NCI-H446 treated with DMSO at 0.1 percent for 48 hours (cell line): ENCODE measurements around the gene TMEM190.

Source experiments
- DNase-seq: peaks from one replicate; lab custom pipeline; 2025; lab: John Stamatoyannopoulos, UW

Gene TMEM190

GRCh38 chr19:55372316-55373081 is 4.1 kb upstream of the TMEM190 start:
- no peak for DNase-seq

DNA sequence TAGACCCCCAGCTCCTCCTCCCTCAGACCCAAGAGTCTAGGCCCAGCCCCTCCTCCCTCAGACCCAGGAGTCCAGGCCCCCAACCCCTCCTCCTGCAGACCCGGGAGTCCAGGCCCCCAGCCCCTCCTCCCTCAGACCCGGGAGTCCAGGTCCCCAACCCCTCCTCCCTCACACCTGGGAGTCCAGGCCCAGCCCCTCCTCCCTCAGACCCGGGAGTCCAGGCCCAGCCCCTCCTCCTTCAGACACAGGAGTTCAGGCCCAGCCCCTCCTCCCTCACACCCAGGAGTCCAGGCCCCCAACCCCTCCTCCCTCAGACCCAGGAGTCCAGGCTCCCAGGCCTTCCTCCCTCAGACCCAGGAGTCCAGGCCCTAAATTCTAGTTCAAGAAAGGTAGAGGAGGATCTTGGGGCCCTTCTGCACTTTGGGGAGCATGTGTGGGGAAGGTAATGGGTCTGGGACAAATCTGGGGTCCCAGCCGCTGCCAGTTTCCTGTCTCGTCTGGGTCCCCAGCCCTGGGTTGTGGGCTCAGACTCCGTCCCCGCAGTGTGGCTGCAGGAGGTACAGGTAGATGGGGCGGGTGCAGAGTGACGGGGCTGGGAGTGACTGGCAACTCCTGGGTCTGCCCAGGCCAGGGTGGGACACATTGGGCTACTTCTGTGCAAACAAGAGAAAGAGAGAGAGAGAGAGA is 3.2 kb upstream of the TMEM190 start:
- no peak for DNase-seq

DNA sequence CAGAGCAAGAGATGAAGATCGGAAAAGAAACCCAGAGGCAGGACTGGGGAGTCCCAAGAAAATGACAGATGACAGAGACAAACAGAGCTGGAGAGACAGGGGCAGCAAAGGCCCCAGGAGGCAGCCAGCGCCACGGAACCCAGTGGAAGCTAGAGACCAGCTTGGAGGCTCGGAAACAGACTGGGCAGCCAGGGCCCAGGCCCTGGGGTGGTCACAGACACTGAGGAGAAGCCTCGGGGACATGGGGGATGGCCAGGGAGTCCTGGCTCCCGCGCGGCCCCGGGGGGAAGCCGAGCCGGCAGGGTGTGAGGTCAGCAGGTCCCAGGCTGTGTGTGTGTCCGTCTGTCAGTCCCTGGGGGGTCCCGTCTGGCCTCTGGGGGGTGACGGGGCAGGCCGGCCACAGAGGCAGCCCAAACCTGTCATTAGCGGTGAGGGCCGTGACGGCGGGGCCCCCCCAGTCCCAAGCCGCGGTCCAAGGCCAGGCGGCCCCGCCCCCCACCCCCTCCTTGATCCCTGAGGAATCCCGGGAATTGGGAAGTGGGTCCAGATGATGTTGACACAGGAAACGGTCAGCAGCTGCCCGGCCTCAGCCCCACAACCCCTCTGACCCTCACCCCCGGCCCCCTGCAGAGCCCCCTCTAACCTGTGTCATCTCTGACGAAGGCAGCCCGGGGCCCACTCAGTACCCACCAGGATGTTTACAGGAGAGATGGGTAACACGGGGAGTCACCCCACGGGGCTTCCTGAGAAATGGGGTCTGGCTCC is 2.5 kb upstream of the TMEM190 start:
- no peak for DNase-seq

- no peak for DNase-seq
Observed at GRCh38 chr19:55377356-55378131, 918 bp downstream of the TMEM190 start.

DNA sequence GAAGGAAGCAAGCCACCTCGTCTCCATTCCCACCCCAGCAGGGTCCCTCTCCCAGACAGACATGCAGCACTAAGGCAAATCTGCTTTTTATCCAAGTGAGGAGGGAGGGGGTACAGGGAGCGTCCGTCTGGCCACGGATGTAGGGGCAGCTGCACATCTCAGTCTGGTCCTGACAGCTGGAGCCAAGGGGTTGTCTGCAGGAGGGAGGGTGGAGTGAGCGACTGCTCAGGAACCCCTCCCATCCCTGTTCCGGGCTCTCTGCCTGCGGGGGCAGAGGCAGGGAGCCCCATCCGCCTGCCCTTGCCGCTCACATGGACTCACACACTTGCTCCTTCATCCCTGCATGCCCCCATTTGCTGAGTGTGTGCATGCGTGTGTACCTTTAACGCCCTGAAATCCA is 2.5 kb downstream of the TMEM190 start:
- DNase-seq = no peak

- DNase-seq = no peak
Observed at GRCh38 chr19:55382013-55382412, 5.4 kb downstream of the TMEM190 start.

GRCh38 chr19:55382522-55383054 is 6.0 kb downstream of the TMEM190 start:
- DNase-seq = no peak

DNA sequence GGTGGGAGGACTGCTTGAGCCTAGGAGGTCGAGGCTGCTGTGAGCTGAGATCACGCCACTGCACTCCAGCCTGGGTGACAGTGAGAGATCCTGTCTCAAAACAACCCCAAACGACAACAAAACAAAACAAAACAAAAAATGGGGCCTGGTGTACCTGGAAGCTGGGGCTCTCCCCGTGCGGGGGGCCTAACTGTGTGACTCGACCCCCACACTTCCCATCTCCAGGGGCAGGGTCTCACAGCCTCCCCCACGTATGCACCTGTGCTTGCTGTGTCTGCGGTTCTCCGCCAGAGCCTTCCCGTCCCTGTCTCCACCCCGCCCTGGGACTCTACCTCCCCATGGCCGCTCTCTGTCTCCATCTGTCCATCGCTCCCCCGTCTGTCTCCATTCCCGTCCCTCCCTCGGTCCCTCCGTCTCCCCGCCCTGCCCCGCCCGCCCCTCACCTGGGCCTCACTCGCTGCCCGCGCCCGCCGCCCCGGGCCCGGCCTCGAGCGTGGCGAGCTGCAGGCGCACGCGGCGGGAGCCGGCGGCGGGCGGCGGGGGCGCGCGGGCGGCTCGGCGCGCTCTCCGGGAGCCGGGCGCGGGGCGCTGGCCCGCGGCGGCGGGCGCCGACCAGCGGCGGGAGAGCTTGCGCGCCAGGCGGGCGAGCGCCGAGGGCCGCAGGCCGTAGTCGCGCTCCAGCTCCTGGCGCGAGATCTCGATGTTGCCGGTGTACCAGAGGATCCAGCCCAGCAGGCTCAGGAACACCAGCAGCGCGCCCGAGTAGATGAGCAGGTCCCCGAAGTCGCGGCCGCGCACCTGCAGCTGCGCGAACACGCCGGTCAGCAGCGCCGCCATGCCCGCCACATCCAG is 6.9 kb downstream of the TMEM190 start:
- peak; percentile 44 for DNase-seq

- DNase-seq = no peak
Observed at GRCh38 chr19:55384131-55384919, 7.7 kb downstream of the TMEM190 start, which contains the start of gene TMEM238. TMEM238 (minus strand) TSS chr19:55384292; CDS start chr19:55384259, 33 bp downstream.

- peak; percentile 95 for DNase-seq
Observed at GRCh38 chr19:55384920-55385723, 8.5 kb downstream of the TMEM190 start.

GRCh38 chr19:55385724-55386492 is 9.3 kb downstream of the TMEM190 start, which contains the start of gene RPL28:
RPL28 (plus strand) TSS chr19:55385932; CDS start chr19:55386358, 426 bp downstream.
- DNase-seq = peak; percentile 96

DNA sequence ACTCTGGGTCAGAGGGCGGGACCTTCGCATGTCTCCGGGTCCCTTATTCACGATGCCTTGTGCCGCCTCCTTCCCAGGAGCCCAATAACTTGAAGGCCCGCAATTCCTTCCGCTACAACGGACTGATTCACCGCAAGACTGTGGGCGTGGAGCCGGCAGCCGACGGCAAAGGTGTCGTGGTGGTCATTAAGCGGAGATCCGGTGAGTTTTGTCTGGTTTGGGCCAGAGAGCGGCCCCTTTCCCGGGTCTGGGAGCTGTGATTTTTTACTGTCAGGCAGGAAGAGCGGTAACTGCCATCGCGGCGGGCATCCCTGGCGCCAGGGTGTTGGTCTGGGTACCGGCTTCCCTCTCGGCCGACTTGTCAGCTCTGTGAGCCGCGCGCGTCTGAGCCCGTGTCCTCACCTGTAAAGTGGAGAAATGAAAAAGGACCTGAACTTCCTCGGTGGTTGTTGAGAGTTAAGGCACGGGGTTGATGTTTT is 9.9 kb downstream of the TMEM190 start:
- no peak for DNase-seq

GRCh38 chr19:55387736-55388497 is 11.3 kb downstream of the TMEM190 start:
- no peak for DNase-seq

DNA sequence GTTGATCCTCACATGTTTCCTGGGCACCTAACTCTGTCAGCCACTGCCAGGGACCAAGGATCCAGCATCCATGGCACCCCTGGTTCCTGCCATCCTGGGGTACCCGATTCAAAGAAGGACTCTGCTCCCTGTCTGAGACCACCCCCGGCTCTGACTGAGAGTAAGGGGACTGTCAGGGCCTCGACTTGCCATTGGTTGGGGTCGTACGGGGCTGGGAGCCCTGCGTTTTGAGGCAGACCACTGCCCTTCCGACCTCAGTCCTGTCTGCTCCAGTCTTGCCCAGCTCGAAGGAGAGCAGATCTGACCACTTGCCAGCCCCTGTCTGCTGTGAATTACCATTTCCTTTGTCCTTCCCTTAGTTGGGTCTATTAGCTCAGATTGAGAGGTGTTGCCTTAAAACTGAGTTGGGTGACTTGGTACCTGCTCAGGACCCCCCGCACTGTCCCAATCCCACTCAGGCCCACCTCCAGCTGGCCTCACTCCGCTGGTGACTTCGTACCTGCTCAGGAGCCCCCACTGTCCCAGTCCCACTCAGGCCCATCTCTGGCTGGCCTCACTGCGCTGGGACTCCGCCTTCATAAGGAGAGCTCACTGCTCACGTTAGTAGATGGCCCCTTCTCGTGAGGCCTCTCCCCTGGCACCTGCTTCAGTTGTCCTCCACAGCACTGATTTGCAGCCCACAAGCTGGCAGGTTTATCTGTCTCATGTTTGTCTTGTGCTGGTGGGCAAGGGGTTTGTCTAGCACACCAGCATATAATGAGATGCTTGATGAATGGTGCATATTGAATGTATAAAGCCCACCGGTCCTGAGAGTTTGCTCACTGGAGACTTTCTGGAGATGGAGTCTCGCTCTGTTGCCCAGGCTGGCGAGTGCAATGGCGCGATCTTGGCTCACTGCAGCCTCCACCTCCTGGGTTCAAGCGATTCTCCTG is 13.0 kb downstream of the TMEM190 start:
- DNase-seq = no peak

GRCh38 chr19:55390461-55390880 is 13.8 kb downstream of the TMEM190 start:
- DNase-seq = no peak

DNA sequence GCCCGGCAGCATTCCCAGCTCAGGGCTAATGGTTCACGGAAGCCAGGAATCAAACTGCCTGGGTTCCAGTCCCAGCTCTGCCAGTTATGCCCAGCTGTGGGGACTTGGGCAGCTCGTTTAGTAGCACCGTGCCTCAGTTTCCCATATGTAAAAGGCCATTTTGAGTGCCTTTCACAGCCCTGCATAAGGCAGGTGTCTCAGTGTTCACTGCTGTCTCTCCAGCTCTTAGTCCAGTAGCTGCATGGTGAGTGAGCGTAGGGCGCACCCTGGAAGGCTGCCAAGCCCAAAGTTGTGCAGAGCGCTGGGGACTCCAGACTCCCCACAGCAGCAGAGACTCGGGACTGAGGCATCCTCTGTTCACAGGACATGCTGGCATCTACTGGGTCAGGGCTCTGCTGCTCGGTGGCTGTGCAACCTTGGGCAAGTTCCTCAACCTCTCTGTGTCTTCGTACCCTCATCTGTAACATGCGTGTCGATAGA is 14.6 kb downstream of the TMEM190 start:
- DNase-seq = no peak
